ENCODE data around the gene TM9SF2.
A peak's percentile ranks its signal among the peaks of the same experiment; 100 is the strongest.
"Not testable (repeated sequence)": the region's sequence is repeated elsewhere in the genome, so short reads cannot be mapped to it uniquely, and the experiment has no call there.

TM9SF2 gene

DNA sequence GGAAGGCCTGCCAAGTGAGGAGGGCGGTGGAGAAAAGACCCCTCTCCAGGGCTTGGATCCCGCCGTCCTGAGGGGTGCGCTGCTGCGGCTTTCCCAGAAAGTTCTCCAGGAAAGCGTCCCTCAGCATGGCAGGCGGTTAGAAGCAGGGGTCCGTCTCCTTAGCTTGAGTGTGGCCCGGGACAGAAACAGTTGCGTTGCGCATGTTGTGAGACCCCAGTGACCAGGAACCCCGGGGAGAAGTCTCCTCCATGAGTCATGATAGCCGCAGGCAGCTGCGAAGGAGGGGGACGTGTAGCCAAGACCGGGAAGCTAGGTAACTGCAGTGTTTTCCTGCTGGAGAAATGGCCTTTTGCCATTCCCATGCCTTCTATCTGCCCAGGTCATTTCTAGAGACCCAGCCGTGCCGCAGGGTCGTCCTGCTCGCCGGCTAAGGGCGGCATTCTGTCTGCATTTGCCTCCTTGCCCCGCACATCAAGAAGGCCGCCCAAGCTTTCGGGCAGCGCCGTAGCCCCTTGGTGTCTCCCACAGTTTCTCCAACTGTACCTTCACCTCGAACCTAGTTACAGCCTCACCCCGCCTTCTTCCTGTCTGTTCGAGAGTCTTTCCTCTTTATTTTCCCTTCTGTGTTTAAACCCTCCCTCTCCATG lies 64.3 kb downstream of the TM9SF2 start:
- no peak for TF ChIP-seq CTCF (conservative IDR thresholded peaks at IDR 0.05)
- no peak for TF ChIP-seq ZFX (IDR thresholded peaks at IDR 0.05)

GRCh38 chr13:99566125-99567083 lies 65.1 kb downstream of the TM9SF2 start:
- TF ChIP-seq ZFX (IDR thresholded peaks at IDR 0.05) (no peak), CTCF (conservative IDR thresholded peaks at IDR 0.05) (no peak)
- H3K27ac ChIP-seq = no peak overlapping the region

More for the DNA sequence above, 64.3 kb downstream of the TM9SF2 start:
- no peak overlapping the region for H3K27ac ChIP-seq

- H3K27ac ChIP-seq = not testable (repeated sequence)
Observed at GRCh38 chr13:99568901-99569300, 67.6 kb downstream of the TM9SF2 start.

DNA sequence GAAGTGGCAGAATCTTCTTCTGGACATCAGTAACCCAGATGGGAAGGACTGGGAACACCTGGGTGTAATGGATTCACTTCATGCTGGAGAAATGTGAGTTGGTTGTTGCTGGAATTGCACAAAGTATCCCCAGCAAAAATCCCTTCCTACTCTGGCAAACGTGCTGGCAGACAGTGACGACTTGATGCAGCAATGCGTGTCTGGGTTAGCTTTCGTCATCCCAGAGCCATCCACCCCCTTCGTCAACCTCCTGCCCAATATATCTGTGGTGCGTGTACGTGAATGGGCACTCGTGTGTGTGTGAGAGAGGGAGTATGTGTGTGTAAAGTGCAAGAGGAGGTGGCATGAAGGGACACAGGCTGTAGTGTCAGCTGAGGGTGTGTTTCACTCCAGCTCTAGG lies 70.9 kb downstream of the TM9SF2 start:
- no peak for TF ChIP-seq CTCF (conservative IDR thresholded peaks at IDR 0.05)
- TF ChIP-seq ZFX (IDR thresholded peaks at IDR 0.05) = no peak
- H3K27ac ChIP-seq = no peak overlapping the region

DNA sequence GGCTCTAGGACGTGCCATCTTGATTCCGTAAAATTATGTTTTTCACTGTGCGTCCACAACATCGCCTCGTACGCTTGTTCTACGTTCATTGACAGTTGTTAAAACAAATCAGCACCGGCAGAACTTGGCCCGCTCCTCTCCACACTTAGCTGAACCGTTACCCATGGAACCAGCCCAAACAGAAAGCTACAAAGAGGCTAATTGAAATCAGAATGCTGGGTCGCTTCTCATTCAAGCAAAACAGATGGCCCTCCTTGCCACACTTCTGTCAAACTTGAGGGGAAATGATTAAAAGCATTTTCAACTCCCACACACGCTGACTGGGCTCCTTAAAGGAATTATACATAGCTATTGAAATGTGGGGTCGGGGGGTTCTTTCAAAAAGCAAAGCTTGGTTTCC lies 71.6 kb downstream of the TM9SF2 start:
- H3K27ac ChIP-seq = no peak overlapping the region
- TF ChIP-seq ZFX (IDR thresholded peaks at IDR 0.05) = no peak
- TF ChIP-seq CTCF (conservative IDR thresholded peaks at IDR 0.05) = no peak

- no peak overlapping the region for H3K27ac ChIP-seq
- TF ChIP-seq ZFX (IDR thresholded peaks at IDR 0.05) (no peak), CTCF (conservative IDR thresholded peaks at IDR 0.05) (no peak)
Observed at GRCh38 chr13:99575376-99576120, 74.3 kb downstream of the TM9SF2 start.

- H3K27ac ChIP-seq = no peak overlapping the region
- TF ChIP-seq ZFX (IDR thresholded peaks at IDR 0.05) (no peak), CTCF (conservative IDR thresholded peaks at IDR 0.05) (peak; percentile 41)
Observed at GRCh38 chr13:99577934-99578917, 77.0 kb downstream of the TM9SF2 start.

Measured in C4-2B (cell line).